Lower leg skin (tissue), 4 donors: Measurements from ENCODE around the gene UBE2Z. TPM values are rescaled to one million over a fixed set of nuclear protein-coding genes. Genes with fewer than 3 reads are reported as not detected.

Experiments
- DNase-seq, 2 donors: peaks; one replicate each; pipeline ENCODE4 v3.0.0-alpha.2; 2019; ENCODE audit warnings: low spot score in 2 of 2
- H3K4me3 ChIP-seq: fragments of 200-600 bp; sonication (generic); 2 replicates; pipeline ENCODE4 v1.5.1; 2017; ENCODE audit warnings: mild to moderate bottlenecking, low read depth; ENCODE audit not compliant: poor library complexity, severe bottlenecking
- CTCF ChIP-seq, 3 donors: fragments of 450-650 bp; IDR thresholded peaks; one replicate each; pipeline ENCODE4 v1.5.1; 2016; ENCODE audit warnings: antibody characterized with exemption in 3 of 3, mild to moderate bottlenecking in 3 of 3, moderate library complexity in 2 of 3
- POLR2A ChIP-seq, 2 donors: fragments of 450-650 bp; IDR thresholded peaks; one replicate each; pipeline ENCODE4 v1.6.1; 2016 to 2017; ENCODE audit warnings: antibody characterized with exemption in 2 of 2, mild to moderate bottlenecking in 1 of 2, moderate library complexity in 1 of 2
- WGBS, 2 donors: methylation state at CpG; one replicate each; pipeline ENCODE4 v1.1.5; 2018; 5-methylcytosine and 5-hydroxymethylcytosine counted together
- intact Hi-C: fragments of 100-400 bp; cut with DNase I; formaldehyde crosslinking; loops from one replicate; pipeline ENCODE4 v1.15.0; 2023; ENCODE audit warnings: low total_unique reads
- total RNA-seq, 4 donors: library from RNA; depleted of rRNA; stranded (reverse); fragments of >200 nt; gene quantifications; one replicate each; pipeline ENCODE4 v1.1.0, GENCODE V29; 2016

UBE2Z gene
- total RNA-seq, 4 donors from 2014 or later, result 60.0 to 66.7 (median 64.9) TPM

- DNase-seq, result no peak
- H3K4me3 ChIP-seq, result no peak overlapping the region
- WGBS, 2 donors, result 65 to 67% methylated on average over 12 of the region's 12 CpGs
- TF ChIP-seq POLR2A (IDR thresholded peaks at IDR 0.05) (no peak), CTCF (IDR thresholded peaks at IDR 0.05) (no peak)
- intact Hi-C loops, result no loop called here
Measured at GRCh38 chr17:48970865-48971687, 62.9 kb downstream of the UBE2Z start.

GRCh38 chr17:48972749-48973097 is 64.5 kb downstream of the UBE2Z start:
- WGBS, 2 donors, result 67 to 70% methylated on average over 7 of the region's 7 CpGs
- H3K4me3 ChIP-seq, result no peak overlapping the region
- no peak for DNase-seq
- TF ChIP-seq CTCF (IDR thresholded peaks at IDR 0.05) (no peak), POLR2A (IDR thresholded peaks at IDR 0.05) (no peak)
- intact Hi-C loops, result no loop called here

GRCh38 chr17:48973806-48974205 is 65.6 kb downstream of the UBE2Z start:
- no peak for TF ChIP-seq POLR2A (IDR thresholded peaks at IDR 0.05)
- TF ChIP-seq CTCF (IDR thresholded peaks at IDR 0.05), result no peak
- intact Hi-C loops, result no loop called here
- 43 to 51% methylated on average over 3 of the region's 3 CpGs for WGBS, 2 donors
- no peak for DNase-seq
- H3K4me3 ChIP-seq, result no peak overlapping the region

Other genes starting within 250 kb of the UBE2Z start
- not detected for gene PRAC1, start 185.9 kb upstream of the UBE2Z start, total RNA-seq
- not detected for gene PRAC2, start 185.2 kb upstream of the UBE2Z start, total RNA-seq
- under 1 TPM in 3 of 4 donors, not detected in 1; 0.07 to 0.84 (median 0.08) TPM for gene HOXB13, start 179.7 kb upstream of the UBE2Z start, total RNA-seq
- not detected for gene TTLL6, start 91.2 kb upstream of the UBE2Z start, total RNA-seq
- gene CALCOCO2, start 77.4 kb upstream of the UBE2Z start, total RNA-seq, result 100 to 1,000 TPM in 3 of 4 donors, 10 to 100 TPM in 1; 97.7 to 112 (median 106) TPM
- 10 to 100 TPM; 58.0 to 94.2 (median 75.3) TPM for gene ATP5MC1, start 15.6 kb upstream of the UBE2Z start, total RNA-seq
- 10 to 100 TPM; 45.5 to 88.7 (median 80.3) TPM for gene SNF8, start 36.4 kb downstream of the UBE2Z start, total RNA-seq
- not detected for gene GIP, start 60.2 kb downstream of the UBE2Z start, total RNA-seq
- not detected for gene IGF2BP1, start 89.0 kb downstream of the UBE2Z start, total RNA-seq
- under 1 TPM; 0.04 to 0.98 (median 0.80) TPM for gene B4GALNT2, start 224.4 kb downstream of the UBE2Z start, total RNA-seq